Measurements from ENCODE around the gene SH2D1B. TPM values are rescaled to one million over a fixed set of nuclear protein-coding genes. Genes with fewer than 3 reads are reported as not detected.
A peak's percentile ranks its signal among the peaks of the same experiment; 100 is the strongest.
"Not testable (repeated sequence)": the region's sequence is repeated elsewhere in the genome, so short reads cannot be mapped to it uniquely, and the experiment has no call there.

SH2D1B gene, protein sequence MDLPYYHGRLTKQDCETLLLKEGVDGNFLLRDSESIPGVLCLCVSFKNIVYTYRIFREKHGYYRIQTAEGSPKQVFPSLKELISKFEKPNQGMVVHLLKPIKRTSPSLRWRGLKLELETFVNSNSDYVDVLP
- total RNA-seq, result not detected in 2 replicates
- not detected for polyA plus RNA-seq (2012)

DNA sequence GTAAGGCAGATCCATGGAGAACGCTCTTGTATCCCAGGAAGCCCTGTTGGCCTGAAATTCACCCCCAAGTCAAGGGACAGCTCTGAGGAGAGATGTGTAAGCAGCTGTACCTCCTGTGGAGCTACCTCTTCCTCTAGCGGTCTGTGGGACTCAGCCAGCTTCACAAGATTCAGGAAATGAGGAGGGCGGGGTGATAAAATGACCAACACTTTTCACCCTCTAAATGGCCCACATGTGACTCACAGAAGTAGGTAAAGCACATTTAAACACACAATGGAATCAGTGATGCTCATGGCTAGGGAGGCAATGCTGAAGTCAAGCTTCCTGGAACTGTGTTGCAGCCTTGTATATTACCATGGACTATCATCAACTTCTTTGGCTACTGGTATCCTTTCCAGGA lies at the start of gene SH2D1B:
SH2D1B (minus strand) TSS at position 135 of the 400 bp plus-strand sequence; CDS start at position 15, 120 bp downstream.
- DNase-seq (ENCODE audit: low read depth), result no peak

DNA sequence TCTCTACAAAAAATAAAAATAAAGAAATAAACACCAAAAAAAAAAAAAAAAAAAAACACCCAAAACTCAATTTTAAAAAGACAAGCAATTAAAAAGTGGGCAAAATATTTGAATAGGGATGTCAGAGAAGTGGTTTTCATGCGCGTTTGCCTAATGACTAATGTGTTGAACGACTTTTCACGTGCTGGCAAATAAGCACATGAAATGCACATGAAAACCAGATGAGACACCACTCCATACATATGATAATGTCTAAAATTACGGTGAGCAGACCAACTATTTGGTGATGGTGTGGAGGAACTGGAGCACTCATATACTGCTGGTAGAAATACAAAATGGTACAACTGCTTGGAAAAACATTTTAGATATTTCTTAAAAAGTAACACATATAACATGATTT lies 46.3 kb upstream of the SH2D1B start:
- no peak for DNase-seq (ENCODE audit: low read depth)

DNA sequence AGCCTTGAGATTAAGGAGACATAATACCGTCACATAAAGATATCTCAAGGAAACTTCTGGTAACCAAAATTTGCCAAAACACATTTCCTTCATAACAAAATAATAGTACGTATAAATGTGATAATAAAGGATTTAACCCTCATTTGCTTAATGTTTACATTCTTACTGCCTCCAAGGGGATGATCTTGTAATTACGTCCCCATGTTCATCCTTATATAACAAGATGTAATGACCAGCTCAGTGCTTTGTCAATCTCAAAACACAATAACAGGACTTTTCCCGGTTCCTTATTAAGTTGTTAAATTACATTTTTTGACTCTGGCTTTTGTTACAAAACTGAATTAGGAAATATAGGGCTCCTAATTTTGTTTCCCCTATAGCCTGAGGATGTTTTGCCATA lies 44.4 kb upstream of the SH2D1B start:
- no peak for DNase-seq (ENCODE audit: low read depth)

DNA sequence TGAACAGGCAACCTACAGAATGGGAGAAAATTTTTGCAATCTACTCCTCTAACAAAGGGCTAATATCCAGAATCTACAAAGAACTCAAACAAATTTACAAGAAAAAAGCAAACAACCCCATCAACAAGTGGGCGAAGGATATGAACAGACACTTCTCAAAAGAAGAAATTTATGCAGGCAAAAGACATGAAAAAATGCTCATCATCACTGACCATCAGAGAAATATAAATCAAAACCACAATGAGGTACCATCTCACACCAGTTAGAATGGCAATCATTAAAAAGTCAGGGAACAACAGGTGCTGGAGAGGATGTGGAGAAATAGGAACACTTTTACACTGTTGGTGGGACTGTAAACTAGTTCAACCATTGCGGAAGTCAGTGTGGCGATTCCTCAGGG lies 42.4 kb upstream of the SH2D1B start:
- not testable (repeated sequence) for DNase-seq (ENCODE audit: low read depth)

DNA sequence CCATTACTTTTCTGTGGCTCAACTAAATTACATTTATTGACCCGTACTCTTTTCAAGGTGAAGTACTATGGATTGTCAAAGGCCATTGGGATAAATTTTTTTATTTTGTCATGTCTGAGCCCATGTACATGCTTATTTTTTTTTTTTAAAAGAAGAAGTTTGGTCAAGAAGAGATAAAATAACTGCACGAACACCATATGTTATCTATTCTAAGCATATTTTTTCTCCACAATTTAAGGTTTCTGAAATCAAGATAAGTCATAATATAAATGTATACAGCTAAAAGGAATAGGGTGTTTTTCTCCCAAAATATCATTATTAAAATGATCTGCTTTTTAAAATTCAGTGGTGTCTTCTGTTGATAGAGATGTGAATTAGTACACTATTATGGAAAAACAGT lies 35.0 kb upstream of the SH2D1B start:
- DNase-seq (ENCODE audit: low read depth), result no peak

DNA sequence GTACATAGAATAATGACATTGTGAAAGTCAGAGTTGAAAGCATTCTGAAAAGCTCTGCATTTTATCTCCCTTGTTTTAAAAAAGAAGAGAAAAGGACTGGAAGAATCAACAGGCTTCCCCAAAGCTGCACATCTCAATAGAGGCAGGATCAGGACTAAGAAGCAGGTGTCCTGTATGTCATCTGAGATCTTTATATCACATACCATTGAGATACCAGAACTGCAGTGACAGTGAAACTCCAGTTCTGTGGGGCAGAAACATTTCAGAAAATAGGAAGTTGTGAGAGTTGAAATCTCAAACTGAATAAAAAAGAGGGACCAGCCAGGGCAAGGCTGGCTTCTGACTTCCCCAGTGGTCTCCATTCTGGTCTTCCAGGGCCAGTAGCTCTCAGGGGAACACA lies 33.0 kb upstream of the SH2D1B start:
- no peak for DNase-seq (ENCODE audit: low read depth)

DNA sequence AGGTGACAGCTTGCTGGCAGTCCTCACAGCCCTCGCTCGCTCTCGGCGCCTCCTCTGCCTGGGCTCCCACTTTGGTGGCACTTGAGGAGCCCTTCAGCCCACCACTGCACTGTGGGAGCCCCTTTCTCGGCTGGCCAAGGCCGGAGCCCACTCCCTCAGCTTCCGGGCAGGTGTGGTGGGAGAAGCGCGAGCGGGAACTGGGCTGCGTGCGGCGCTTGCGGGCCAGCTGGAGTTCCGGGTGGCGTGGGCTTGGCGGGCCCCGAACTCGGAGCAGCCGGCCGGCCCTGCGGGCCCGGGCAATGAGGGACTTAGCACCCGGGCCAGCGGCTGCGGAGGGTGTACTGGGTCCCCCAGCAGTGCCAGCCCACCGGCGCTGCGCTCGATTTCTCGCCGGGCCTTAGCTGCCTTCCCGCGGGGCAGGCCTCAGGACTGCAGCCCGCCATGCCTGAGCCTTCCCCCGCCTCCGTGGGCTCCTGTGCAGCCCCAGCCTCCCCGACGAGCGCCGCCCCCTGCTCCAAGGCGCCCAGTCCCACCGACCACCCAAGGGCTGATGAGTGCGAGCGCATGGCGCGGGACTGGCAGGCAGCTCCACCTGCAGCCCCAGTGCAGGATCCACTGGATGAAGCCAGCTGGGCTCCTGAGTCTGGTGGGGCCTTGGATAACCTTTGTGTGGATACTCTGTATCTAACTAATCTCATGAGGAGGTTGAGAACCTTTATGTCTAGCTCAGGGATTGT lies 21.2 kb upstream of the SH2D1B start:
- not testable (repeated sequence) for DNase-seq (ENCODE audit: low read depth)

DNA sequence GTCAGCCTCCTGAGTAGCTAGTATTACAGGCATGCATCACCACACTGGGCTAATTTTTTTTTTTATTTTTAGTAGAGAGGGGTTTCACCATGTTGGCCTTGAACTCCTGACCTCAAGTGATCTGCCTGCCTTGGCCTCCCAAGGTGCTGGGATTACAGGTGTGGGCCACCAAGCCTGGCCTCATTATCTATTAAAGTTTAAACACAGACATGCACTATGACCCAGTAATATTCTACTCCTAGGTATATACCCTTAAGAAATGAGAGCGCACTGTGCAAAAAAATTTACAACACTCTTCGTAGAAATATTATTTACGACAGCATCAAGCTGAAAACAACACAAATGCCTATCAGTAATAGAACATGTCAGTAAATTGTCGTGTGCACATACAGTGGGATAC lies 18.6 kb upstream of the SH2D1B start:
- DNase-seq (ENCODE audit: low read depth), result no peak

DNA sequence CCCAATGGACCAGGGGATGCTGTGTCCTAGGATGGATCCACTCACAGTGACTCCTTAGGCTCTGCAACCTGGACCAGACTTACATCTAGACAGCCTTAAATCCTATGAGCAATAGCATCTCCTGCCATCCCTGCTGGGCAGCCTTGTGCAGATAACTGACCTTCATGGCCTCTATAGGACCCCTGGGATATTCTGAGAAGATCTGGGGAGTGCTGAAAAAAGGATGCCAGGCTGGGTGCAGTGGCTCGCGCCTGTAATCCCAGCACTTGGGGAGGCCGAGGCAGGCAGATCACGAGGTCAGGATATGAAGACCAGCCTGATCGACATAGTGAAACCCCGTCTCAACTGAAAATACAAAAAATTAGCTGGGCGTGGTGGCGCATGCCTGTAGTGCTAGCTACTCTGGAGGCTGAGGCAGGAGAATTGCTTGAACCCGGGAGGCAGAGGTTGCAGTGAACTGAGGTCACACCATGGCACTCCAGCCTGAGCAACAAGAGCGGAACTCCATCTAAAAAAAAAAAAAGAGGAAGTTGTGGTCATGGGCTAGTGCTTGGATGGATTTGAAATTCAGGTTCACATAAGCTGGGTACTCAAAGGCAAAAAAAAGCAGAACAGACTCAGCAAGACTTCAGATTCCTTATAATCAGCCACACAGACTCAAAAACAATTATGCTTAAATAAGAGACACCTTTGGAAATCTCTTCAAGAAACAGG lies 10.9 kb upstream of the SH2D1B start:
- DNase-seq (ENCODE audit: low read depth), result no peak

DNA sequence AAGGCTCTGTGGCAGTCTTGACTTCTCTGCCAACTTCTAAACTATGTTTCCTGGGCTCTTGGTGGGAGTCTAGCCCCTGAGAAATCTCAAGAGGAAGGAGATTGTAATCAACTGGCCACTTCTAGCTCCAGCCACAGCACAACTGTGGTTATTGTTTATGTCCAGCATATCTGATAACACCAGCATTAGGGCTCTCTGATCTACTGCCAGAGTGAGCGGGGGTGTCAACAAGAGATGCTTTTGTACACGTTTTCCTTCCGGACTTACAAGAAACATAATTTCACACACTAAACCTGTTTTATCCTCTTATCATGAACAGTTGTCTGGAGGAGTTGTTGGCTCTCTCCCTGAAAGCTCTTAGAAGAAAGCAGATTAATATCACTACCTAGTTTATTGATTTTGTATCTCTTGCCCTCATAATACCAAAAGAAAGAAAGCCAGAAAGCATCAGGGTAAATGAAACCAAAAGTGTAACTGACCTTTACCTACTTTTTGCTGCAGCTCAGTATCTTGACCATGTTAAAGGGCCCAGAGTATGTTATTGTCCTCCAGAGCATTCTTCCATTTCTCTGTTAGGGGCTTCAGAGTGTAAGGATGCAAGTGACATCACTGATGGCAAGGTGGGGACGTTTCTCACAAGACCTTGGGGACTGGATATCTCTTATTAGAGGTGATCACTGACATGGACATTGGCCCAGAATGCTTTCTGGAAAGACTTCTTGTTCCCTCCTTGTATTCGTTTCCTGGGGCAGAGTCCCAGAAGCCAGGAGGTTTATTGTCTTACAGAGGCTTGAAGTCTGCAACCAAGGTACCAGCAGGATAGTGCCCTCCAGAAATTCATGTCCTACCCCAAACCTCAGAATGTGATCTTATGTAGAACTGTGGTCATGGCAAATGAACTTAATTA lies 9.6 kb upstream of the SH2D1B start:
- no peak for DNase-seq (ENCODE audit: low read depth)

DNA sequence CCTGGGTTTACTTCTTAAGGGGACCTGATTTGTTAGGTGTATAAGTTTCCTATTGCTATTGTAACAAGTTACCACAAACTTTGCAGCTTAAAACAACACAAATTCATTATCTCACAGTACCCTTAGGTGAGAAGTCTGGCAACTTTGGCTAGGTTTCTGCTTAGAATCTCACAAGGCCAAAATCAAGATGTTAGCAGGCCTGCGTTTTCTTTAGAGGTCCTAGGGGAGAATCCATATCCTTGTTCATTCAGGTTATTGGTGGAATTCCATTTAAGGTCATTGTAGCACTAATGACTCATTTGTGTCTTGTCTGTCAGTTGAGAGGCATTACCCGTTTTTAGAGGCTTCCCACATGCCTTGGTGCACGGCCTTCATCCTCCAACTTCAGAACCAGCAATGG lies 8.2 kb upstream of the SH2D1B start:
- DNase-seq (ENCODE audit: low read depth), result no peak

DNA sequence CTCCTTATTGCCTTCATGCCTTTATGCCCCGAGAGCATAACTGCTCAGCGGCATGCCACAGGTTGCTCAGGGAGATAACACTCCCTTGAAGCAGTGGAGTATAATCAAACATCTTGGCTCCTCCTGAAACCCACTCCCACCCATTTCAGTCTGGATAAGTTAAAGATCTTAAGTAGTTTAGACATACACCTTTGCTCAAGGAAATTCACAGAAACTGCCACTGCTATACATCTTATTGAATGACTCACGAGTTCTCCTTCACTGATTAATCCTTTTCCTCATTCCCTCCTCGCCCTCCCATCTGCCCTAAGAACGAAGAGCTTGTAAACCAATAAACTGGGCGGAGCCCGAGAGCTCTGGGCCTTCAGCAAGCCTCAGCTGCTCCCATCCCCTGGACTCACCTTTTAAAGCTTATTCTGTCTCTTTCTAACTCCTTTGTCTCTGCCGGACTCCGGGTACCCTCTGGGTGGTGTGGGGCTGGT lies 7.6 kb upstream of the SH2D1B start:
- not testable (repeated sequence) for DNase-seq (ENCODE audit: low read depth)

DNA sequence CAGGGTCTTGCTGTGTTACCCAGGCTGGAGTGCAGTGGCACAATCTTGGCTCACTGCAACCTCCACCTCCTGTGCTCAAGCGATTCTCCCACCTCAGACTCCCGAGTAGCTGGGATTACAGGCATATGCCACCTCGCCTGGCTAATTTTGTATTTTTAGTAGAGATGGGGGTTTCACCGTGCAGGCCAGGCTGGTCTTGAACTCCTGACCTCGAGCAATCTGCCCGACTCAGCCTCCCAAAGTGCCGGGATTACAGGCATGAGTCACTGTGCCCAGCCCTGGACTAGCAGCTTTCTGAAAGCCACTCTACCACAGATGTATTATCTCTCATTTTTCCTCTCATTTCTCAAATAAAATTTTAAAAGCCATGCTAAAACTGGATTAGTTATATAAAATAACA lies 6.6 kb upstream of the SH2D1B start:
- DNase-seq (ENCODE audit: low read depth), result not testable (repeated sequence)

DNA sequence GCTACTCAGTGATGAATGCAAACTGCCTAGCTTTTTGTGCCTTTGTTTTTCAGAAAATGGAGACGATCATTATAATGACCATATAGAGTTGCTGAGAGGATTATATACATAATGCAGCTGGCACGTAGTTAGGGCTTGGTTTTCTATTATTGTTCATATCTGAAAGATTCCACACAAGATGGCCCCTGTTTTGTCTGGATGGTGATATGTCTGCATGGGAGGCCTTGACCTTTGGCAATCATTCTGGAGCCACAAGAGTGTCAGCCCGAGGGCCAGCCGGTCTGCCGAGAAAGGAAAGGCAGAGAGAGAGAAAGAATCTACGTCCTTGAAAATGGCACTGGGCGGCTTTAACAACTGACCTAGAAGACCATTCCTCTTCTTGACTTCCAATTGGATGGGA lies 5.7 kb upstream of the SH2D1B start:
- no peak for DNase-seq (ENCODE audit: low read depth)

DNA sequence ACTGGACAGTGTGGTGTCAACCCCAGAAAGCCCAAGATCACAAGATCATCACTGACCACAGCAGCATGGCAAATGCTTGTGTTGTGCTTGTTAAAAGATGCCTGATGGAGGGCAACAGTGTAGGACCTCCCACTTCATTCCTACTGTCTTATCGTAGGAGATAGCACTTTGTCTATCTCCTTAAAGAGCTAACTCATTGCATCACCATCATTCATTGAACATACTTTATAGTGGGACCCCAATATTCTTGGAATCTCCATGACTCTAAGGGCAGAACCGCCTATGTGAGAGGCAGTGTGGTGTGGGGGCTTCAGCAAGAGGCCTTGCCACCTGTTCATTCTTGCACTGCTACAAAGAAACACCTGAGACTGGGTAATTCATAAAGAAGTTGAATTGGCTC lies 5.0 kb upstream of the SH2D1B start:
- no peak for DNase-seq (ENCODE audit: low read depth)

DNA sequence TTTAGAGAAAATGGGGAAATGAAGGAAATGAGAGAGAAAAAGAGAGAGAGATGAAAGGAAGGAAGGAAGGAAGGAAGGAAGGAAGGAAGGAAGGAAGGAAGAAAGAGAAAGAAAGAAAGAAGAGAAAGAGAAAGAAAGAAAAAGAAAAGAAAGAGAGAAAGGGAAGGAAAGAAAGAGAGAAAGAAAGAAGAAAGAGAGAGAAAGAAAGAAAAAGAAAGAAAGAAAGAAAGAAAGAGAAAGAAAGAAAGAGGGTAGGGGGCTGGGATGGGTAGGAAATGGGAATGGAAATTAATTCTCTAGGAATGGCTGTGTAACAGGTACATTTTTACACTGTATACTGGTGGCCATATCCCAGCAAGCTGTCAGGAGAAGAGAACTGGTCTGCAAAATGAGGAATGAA lies 4.3 kb upstream of the SH2D1B start:
- no peak for DNase-seq (ENCODE audit: low read depth)

DNA sequence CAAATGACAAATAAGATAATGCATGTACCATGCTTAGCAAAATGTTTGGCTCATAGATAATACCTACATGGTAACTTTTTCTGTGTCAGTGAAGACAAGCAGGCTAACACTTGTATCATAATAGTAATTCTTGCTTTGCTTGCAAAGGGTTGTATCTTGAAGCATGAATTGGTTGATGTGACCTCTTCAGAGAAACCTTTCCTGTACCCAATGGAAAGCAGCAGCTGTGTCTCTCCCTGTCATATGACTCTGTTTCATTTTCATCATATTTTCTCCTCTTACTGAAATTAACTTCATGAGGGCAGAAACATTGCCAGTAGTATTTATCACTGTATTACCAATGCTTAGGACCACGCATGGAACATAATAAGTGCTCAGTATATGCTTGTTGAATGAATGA lies 4.4 kb downstream of the SH2D1B start:
- DNase-seq (ENCODE audit: low read depth), result no peak

DNA sequence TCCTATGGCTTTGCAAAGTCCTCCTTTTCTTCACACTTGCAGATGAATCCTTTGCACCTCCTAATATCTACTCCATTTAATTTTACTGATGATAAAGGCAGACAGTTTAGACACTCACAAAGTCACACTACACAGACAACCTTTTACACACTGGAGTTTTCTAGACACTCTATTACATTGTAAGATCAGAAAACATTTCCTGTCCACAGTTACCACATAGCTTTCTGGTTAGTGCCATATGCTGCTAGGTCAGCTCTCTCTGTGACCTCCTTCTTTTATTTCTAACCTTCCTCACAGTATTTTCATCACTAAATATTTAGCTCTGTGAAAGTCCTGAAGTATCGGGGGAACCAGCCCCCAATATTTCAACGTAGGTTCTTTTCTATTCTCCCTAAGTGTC lies 5.1 kb downstream of the SH2D1B start:
- DNase-seq (ENCODE audit: low read depth), result no peak

DNA sequence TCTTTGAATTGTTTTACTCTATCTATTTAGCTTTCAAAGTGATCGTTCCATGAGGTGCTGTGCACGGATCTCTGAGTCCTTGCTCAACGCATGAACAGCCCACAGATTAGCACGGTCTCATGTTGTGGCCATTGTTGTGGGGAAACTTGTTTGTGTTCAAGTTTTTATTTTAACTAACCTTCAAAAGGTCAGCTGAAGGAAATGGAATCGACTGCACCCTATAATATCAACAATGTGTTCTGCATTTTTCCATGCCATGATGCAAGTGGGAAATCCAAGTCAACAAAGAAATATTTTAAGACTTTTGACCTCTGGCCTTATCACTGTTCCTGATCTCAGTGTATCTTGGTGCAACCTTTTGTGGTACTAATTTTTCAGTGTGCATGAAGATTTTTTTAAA lies 6.1 kb downstream of the SH2D1B start:
- DNase-seq (ENCODE audit: low read depth), result no peak

DNA sequence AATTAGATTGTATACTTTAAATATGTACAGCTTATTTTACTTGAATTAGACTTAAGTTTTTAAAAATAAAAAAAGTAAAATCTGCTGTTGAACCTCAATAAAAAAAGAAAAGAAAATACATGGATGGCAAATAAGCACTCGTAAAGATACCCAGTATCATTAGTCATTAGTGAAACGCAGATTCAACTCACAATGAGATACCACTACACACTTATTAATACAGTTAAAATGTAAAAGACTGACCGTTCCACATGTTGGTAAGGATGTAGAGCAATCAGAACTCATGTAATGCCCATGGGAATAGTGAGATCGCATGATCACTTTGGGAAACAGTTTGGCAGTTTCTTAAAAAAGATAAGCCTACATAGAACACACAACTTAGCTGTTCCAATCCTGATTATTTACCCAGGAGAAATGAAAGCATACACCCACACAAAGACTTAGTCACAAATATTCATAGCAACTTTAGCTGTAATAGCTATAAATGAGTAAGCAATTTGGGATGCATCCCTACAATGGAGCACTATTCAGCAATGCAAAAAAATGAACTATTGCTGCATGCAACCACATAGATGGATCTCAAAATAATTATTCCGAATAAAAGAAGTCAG lies 7.3 kb downstream of the SH2D1B start:
- DNase-seq (ENCODE audit: low read depth), result peak; percentile 26

DNA sequence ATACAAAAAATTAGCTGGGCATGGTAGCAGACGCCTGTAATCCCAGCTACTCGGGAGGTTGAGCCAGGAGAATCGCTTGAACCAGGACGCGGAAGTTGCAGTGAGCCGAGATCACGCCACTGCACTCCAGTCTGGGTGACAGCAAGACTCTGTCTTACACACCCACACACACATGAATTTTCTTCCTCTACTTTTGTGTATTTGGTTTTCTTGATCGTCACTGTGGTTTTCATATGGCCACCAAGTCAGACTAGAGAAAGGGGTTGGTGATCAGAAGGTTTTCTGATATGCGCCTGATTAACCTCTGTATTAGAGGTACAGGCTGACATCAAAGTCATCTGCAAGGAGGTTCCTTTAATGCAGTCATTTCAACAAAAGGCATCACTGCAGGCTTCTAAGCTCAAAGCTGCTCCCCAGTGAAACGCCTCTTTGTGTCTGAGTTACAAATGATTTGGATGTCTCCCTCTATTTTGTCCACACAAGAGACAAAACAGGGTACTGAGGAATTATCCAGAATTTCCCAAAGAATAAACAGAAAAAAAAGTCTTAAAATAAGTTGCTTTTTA lies 11.1 kb downstream of the SH2D1B start:
- no peak for DNase-seq (ENCODE audit: low read depth)
